ENCODE results near the gene MEDAG.

The MEDAG gene

DNA sequence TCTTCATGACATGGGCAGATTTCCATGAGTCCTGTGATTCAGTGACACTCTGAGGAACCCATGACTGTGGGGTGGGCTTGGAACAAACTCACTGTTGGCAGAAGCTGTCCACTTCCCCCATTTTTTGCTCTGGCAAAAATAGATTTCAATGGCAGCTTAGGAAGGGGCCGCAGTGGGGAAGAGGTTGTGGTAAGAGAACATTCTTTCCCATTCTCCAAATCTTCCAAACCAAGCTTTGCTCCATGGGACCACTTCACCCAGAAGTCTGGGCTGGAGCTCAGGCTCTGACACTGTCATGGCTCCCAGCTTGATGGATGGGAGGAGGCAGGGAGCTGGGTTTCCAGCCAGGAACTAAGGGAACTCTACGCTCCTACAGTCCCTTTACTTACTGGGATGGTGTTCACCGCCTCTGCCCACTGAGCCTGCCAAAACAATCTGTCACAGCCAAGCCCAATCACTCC, 24.9 kb upstream of the MEDAG start:
- TF ChIP-seq, protein P1, sequence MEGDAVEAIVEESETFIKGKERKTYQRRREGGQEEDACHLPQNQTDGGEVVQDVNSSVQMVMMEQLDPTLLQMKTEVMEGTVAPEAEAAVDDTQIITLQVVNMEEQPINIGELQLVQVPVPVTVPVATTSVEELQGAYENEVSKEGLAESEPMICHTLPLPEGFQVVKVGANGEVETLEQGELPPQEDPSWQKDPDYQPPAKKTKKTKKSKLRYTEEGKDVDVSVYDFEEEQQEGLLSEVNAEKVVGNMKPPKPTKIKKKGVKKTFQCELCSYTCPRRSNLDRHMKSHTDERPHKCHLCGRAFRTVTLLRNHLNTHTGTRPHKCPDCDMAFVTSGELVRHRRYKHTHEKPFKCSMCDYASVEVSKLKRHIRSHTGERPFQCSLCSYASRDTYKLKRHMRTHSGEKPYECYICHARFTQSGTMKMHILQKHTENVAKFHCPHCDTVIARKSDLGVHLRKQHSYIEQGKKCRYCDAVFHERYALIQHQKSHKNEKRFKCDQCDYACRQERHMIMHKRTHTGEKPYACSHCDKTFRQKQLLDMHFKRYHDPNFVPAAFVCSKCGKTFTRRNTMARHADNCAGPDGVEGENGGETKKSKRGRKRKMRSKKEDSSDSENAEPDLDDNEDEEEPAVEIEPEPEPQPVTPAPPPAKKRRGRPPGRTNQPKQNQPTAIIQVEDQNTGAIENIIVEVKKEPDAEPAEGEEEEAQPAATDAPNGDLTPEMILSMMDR (conservative IDR thresholded peaks at IDR 0.05; ENCODE audit: low read length), result no peak
- no peak overlapping the region for H3K4me3 ChIP-seq (ENCODE audit: low read length)
- peak; percentile 46 for DNase-seq (ENCODE audit: low read depth)

DNA sequence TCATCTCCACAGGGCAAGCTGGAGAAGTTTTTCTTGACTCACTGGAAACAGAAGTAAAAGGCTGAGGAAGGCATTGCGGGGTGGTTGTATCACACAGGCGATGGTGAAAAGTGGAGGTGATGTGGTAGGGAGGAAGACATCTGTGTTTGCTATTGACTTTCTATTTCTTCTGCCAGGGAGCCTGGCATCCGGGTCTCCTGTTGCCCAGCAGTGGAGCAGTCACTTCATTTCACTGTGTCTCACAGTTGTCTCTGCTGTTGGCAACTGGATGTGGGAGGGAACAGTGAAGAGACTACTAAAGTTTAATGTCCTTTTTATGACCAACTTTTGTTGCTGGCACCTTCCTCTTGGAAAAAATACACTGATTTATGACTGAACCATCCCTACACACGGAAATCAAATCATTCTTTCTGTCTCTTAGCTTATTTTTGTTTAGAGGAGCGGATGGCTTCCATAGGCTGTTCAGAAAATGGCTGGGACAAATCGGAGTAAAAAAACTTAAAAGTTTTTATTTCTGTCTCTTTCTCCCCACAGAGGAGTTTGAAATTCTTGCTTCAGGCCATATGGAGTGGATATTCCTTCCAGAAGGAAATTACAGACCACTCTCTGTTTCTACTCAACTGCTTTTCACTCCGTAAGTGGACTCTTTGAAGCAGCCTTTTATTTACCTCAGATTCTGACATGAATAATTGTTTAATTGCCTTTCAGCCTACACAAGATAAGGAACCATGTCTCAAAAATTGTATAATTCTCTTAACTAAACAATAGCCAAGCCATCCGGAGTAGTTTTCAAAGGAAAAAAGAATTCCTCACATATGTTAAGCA, 23.8 kb upstream of the MEDAG start:
- DNase-seq (ENCODE audit: low read depth), result no peak
- TF ChIP-seq, protein P1 (conservative IDR thresholded peaks at IDR 0.05; ENCODE audit: low read length), result no peak

DNA sequence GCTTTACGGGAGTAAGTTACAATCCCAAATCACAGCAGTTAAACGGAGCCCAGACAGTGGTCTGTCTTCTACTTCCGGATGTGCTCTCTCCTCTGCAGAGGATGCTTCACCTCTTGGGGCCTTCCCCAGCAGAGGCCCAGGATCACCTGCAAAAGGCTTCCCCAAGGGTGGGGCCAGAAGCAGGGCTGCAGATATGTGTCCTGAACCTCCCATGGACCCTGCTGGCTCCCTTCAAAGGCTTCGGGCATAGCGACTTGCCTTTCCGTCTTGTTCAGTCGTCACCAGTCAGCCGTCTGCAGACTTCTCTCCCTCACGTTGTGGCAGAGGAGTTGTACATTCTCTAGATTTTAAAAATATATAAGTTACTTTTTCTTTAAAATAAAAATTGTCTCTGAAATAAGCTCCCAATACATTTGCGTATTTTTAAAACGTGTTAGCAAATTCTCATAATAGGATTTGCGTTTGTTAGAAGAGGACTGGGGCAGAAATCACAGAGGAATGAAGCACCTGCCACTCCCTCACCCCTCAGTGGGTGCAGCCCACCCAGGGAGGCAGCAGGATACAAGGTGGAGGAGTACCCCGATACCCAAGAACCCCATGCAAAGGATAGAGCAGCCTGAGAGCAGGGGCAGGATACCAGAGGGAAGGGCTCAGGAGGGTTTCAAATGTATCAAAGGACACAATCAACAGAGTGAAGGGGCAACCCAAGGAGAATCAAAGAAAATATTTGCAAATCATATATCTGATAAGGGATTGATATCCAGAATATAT, 22.9 kb upstream of the MEDAG start:
- TF ChIP-seq, protein P1 (conservative IDR thresholded peaks at IDR 0.05; ENCODE audit: low read length), result no peak
- H3K4me3 ChIP-seq (ENCODE audit: low read length), result no peak overlapping the region
- no peak for DNase-seq (ENCODE audit: low read depth)

More for the DNA sequence above, 23.8 kb upstream of the MEDAG start:
- H3K4me3 ChIP-seq (ENCODE audit: low read length), result no peak overlapping the region

DNA sequence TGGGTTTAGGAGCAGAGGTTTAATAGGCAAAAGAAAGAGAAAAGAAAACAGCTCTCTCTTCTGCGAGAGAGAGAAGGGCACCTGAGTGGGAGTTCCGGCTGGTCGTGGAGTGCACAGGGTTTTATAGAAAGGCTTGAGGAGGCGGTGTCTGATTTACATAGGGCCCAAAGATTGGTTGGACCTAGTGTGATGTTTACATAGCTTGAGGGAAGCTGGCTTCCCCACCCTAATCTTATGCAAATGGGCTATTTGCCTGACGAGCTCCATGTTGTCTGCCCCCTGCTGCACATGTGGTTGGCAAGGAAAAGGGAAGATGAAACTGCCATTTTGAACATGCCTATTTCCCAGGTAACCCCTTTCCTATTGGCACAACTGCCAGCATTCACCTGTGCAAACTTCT, 21.5 kb upstream of the MEDAG start:
- DNase-seq (ENCODE audit: low read depth), result no peak
- no peak overlapping the region for H3K4me3 ChIP-seq (ENCODE audit: low read length)
- TF ChIP-seq, protein P1 (conservative IDR thresholded peaks at IDR 0.05; ENCODE audit: low read length), result no peak

DNA sequence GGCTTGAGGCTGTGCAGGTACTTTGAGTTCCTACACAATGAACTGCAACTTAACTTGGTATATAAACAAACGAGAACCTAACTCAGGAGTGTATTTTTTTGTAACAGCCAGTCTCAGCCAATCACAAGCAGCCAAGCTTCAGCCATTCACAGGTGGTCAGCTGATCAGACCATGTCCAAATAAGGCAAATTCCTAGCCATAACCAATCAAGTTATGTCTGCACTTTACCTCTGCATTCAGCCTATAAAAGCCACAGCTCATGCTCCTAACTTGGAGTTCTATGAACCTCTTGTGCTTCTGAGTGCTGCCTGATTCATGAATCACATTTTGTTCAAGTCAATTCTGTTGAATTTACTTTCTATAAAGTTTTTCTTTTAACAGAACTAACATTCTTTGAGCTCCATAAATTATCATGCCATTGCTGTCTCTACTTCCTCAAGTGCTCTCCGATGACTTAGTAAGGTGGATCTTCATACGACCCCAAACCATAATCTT, 16.8 kb upstream of the MEDAG start:
- no peak for DNase-seq (ENCODE audit: low read depth)
- no peak overlapping the region for H3K4me3 ChIP-seq (ENCODE audit: low read length)
- TF ChIP-seq, protein P1 (conservative IDR thresholded peaks at IDR 0.05; ENCODE audit: low read length), result no peak

DNA sequence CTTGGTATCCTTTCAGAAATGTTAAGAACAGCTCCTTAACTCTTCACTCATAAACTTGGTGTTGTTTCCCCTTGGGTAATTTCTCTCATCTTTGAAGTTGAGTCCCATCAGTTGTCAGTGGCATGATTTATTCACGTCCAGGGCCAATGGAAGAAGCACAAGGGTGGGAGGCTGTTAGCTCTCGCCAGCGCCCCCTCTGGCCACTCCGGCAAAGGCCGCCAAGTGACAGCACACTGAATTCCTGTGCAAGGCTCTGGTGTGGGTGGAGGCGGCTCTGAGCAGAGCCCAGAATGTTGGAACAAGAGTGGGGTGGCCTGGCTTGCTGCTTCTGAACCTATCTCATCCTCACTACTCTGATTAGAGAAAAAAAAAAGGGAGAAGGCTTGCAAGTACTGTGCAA, 13.1 kb upstream of the MEDAG start:
- peak; percentile 63 for DNase-seq (ENCODE audit: low read depth)
- TF ChIP-seq, protein P1 (conservative IDR thresholded peaks at IDR 0.05; ENCODE audit: low read length), result peak; percentile 61
- H3K4me3 ChIP-seq (ENCODE audit: low read length), result no peak overlapping the region
